CD4-positive, CD25-positive, alpha-beta regulatory T cell (primary cell): ENCODE data around the gene MICB. TPM values are rescaled to one million over a fixed set of nuclear protein-coding genes. Genes with fewer than 3 reads are reported as not detected.

Source experiments
- ATAC-seq, 2 donors: fragments of 150-1000 bp; cut with Tn5 transposase; one replicate each; pipeline ENCODE4 v1.10.0; 2021; ENCODE audit warnings: low read depth in 2 of 2, moderate number of reproducible peaks in 2 of 2, moderate library complexity in 1 of 2
- DNase-seq, 3 donors: peaks; one replicate each; pipeline versions ENCODE4 v3.0.0 to v3.0.0-alpha.2; 2012 to 2022; ENCODE audit warnings: mixed read lengths in 1 of 3
- H3K27ac ChIP-seq: one replicate; pipeline ENCODE4 v1.7.0; 2013; ENCODE audit warnings: mild to moderate bottlenecking, low read length; ENCODE audit not compliant: insufficient read depth, poor library complexity, severe bottlenecking
- H3K27me3 ChIP-seq: one replicate; pipeline ENCODE4 v1.7.0; 2013; ENCODE audit warnings: low read length; ENCODE audit not compliant: control insufficient read depth, insufficient read depth
- H3K36me3 ChIP-seq: one replicate; pipeline ENCODE4 v1.7.0; 2013; ENCODE audit warnings: mild to moderate bottlenecking, low read length, moderate library complexity; ENCODE audit not compliant: control insufficient read depth, insufficient read depth
- H3K4me1 ChIP-seq: 2 replicates; pipeline ENCODE4 v1.7.0; 2013; ENCODE audit warnings: mild to moderate bottlenecking, low read length; ENCODE audit not compliant: insufficient read depth, control insufficient read depth, poor library complexity, severe bottlenecking
- H3K4me3 ChIP-seq: one replicate; pipeline ENCODE4 v1.7.0; 2013; ENCODE audit warnings: low read depth, mild to moderate bottlenecking, low read length, moderate library complexity
- H3K9me3 ChIP-seq, 2 experiments: 1 replicate in 1 of 2; 2 replicates in 1 of 2; pipeline ENCODE4 v1.7.0; 2013; ENCODE audit warnings: low read length in 2 of 2, mild to moderate bottlenecking in 1 of 2, moderate library complexity in 1 of 2; ENCODE audit not compliant: control insufficient read depth in 2 of 2
- H3K27ac Mint-ChIP-seq, 3 donors: one replicate each; pipeline ENCODE4 v1.8.0; 2020 to 2022; ENCODE audit warnings: mild to moderate bottlenecking in 3 of 3, mixed read lengths in 3 of 3, moderate library complexity in 2 of 3
- H3K27me3 Mint-ChIP-seq: one replicate; pipeline ENCODE4 v1.8.0; 2022; ENCODE audit warnings: mild to moderate bottlenecking, mixed read lengths
- H3K36me3 Mint-ChIP-seq: one replicate; pipeline ENCODE4 v1.8.0; 2020; ENCODE audit warnings: mixed read lengths
- H3K4me1 Mint-ChIP-seq, 4 donors: one replicate each; pipeline ENCODE4 v1.8.0; 2020 to 2022; ENCODE audit warnings: mixed read lengths in 4 of 4, mild to moderate bottlenecking in 1 of 4
- H3K4me3 Mint-ChIP-seq, 4 donors: one replicate each; pipeline ENCODE4 v1.8.0; 2020 to 2022; ENCODE audit warnings: mild to moderate bottlenecking in 4 of 4, mixed read lengths in 4 of 4, moderate library complexity in 3 of 4
- H3K9me3 Mint-ChIP-seq, 7 donors: one replicate each; pipeline ENCODE4 v1.8.0; 2020 to 2022; ENCODE audit warnings: mixed read lengths in 7 of 7, mild to moderate bottlenecking in 3 of 7, moderate library complexity in 2 of 7
- polyA plus RNA-seq, 4 donors: library from polyadenylated mRNA; unstranded; fragments of 300-500 nt; fragmentation: Illumina TruSeq; gene quantifications; one replicate each; pipeline ENCODE4 v1.2.3, GENCODE V29; 2021
- total RNA-seq: library from RNA; stranded (reverse); gene quantifications from one replicate; pipeline ENCODE4 v1.2.3, GENCODE V29; 2022

MICB gene
- total and polyA plus RNA-seq, 5 donors from 2014 or later, result 7.8 to 22.0 (median 12.4) TPM

DNA sequence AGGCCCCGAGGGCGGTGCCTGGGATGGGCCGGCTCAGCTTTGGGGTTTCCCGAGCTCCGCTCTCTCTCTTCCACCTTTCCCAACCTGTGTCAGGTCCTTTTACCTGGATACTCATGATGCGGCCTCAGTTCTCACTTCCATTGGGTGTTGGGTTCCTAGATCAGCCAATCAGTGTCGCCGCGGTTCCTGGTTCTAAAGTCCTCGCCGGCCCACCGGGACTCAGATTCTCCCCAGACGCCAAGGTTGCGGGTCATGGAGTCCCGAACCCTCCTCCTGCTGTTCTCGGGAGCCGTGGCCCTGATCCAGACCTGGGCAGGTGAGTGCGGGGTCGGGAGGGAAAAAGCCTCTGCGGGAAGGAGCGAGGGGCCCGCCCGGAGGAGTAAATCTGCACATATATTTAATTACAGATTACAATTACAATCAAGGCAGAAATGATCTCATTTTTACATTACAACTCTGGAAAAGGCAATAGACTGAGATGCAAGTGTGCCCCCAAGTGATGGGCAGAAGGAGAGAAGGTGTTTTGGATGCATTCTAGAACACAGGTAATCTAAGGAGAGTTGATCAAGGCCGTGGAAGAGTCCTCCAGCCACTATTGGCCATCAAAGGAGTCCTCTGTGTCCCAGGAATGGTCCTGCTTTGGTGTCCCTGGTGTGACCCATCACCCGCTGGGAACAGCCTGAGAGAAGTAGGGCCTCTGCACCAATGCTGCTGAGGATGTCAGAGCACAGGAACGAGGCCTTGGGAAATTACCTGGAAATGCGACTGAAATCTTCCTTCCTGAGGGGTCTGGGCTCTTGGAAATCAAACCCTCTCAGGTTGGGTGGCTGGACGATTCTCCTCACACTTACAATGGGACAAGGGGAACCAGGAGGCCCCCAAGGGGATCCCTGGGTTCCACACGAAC lies 34.7 kb upstream of the MICB start:
- no peaks in the 10 kb centered on the region for H3K27me3 ChIP-seq
- peak overlapping the region; percentile 98 to 100 (median 99) for H3K27ac Mint-ChIP-seq
- H3K36me3 ChIP-seq, result peaks cover 21% of the 10 kb centered on the region
- peaks cover 0 to 1% (median 0%) of the 10 kb centered on the region in 7 donors for H3K9me3 Mint-ChIP-seq
- H3K4me1 ChIP-seq, result peaks cover 61% of the 10 kb centered on the region
- H3K4me1 Mint-ChIP-seq, result peaks cover 17 to 63% (median 45%) of the 10 kb centered on the region in 4 donors
- H3K36me3 Mint-ChIP-seq, result peaks cover 24% of the 10 kb centered on the region
- peaks cover 4% of the 10 kb centered on the region for H3K27me3 Mint-ChIP-seq
- peak overlapping the region; percentile 94 for H3K27ac ChIP-seq
- DNase-seq, result peak; percentile 89 to 93 (median 92)
- ATAC-seq, result peak; percentile 93 to 95
- H3K9me3 ChIP-seq, result no peaks in the 10 kb centered on the region
- peak overlapping the region; percentile 99 for H3K4me3 ChIP-seq
- peak overlapping the region; percentile 100 for H3K4me3 Mint-ChIP-seq

DNA sequence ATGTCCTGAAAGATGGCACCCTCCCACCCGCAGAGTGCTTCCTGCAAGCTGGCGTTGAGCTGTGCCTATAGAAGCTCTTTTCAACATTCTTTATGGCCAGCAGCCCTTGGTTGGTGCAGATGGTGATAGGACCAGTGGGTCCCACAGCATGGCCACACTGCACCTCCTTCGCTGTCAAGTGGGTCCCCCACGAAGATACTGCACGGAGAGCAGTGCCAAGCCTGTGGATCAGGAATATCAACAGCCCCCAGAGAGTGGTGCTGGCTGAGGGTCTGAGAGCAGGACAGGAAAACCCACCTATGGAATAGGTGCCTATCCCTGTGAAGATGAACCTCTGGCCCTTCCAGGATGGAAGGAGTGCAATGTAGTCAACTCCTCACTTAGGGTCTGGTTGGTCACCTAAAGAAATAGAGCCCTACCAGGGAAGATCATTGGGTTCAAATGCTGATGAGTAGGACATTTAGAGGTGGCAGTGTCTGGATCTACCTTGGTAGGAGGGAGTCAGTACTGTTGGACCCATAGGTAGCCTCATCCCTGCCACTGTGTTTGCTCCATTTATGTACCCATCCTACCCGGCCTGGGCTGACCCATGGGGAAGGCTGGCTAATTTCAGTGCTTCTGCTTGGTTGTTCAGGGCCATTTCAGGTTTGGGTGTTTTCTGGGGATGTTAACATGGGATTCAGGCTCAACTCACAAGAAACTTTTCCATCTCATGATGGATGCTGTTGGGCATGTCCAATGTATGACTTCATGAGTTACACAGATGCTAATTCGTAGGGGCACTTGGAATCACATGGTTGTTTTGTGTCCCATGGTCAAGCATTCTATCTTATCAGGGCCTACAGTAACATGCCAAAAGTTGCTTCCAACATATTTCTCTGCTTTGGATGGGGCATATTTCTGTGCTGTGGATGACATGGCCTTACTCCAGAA lies 33.4 kb upstream of the MICB start:
- H3K4me3 ChIP-seq, result peak overlapping the region; percentile 99
- Mint-ChIP-seq H3K9me3 (peaks cover 0 to 1% (median 0%) of the 10 kb centered on the region in 7 donors), H3K4me1 (peaks cover 23 to 76% (median 54%) of the 10 kb centered on the region in 4 donors), H3K36me3 (peaks cover 24% of the 10 kb centered on the region), H3K27me3 (no peaks in the 10 kb centered on the region), H3K4me3 (peak overlapping the region; percentile 100), H3K27ac (peak overlapping the region; percentile 98 to 100 (median 99))
- H3K27me3 ChIP-seq, result no peaks in the 10 kb centered on the region
- DNase-seq (no peak), ATAC-seq (no peak)
- no peaks in the 10 kb centered on the region for H3K9me3 ChIP-seq
- peaks cover 74% of the 10 kb centered on the region for H3K4me1 ChIP-seq
- H3K27ac ChIP-seq, result peak overlapping the region; percentile 94
- H3K36me3 ChIP-seq, result peaks cover 21% of the 10 kb centered on the region

DNA sequence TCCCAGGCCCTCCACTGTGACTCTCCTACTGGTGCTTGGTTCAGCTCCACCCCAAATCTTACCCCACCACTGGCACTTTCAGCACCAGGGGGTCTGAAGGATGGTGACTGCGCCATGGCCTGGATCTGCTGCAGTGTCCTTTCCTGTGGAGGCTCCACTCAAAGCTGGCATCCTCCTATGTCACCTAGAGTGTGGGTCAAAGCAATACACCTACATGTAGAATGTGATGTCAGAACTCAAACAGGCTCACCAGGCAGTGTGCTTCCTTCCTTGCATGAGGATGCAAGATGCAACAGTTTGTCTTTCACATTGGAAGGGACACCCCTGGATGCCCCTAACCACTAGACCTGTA lies 32.8 kb upstream of the MICB start:
- H3K27ac ChIP-seq, result peak overlapping the region; percentile 94
- peak overlapping the region; percentile 99 for H3K4me3 ChIP-seq
- ATAC-seq, result no peak
- DNase-seq, result no peak
- Mint-ChIP-seq H3K27me3 (no peaks in the 10 kb centered on the region), H3K4me3 (peak overlapping the region; percentile 100), H3K9me3 (peaks cover 0 to 1% (median 0%) of the 10 kb centered on the region in 7 donors), H3K36me3 (peaks cover 24% of the 10 kb centered on the region), H3K4me1 (peaks cover 24 to 83% (median 60%) of the 10 kb centered on the region in 4 donors), H3K27ac (peak overlapping the region in 2 of 3 donors; percentile 98 to 100)
- peaks cover 80% of the 10 kb centered on the region for H3K4me1 ChIP-seq
- peaks cover 21% of the 10 kb centered on the region for H3K36me3 ChIP-seq
- no peaks in the 10 kb centered on the region for H3K9me3 ChIP-seq
- H3K27me3 ChIP-seq, result no peaks in the 10 kb centered on the region

DNA sequence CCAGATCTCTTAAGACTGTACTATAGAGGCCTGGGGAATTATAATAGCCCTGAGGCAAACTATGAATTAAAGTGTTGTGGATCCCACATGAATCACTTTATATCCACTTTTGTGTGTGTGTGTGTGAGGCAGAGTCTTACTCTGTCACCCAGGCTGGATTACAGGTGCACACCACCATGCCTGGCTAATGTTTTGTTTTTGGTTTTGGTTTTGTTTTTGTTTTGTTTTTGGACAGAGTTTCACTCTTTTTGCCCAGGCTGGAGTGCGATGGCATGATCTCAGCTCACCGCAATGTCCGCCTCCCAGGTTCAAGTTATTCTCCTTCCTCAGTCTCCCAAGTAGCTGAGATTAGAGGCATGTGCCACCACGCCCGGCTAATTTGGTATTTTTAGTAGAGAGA lies 32.2 kb upstream of the MICB start:
- H3K27me3 ChIP-seq, result no peaks in the 10 kb centered on the region
- H3K4me3 ChIP-seq, result peak overlapping the region; percentile 99
- H3K4me1 Mint-ChIP-seq, result peaks cover 24 to 88% (median 66%) of the 10 kb centered on the region in 4 donors
- H3K4me1 ChIP-seq, result peaks cover 85% of the 10 kb centered on the region
- ATAC-seq (no peak), DNase-seq (no peak)
- H3K36me3 Mint-ChIP-seq, result peaks cover 24% of the 10 kb centered on the region
- peaks cover 0 to 1% (median 0%) of the 10 kb centered on the region in 7 donors for H3K9me3 Mint-ChIP-seq
- no peaks in the 10 kb centered on the region for H3K27me3 Mint-ChIP-seq
- peak overlapping the region; percentile 94 for H3K27ac ChIP-seq
- H3K9me3 ChIP-seq, result no peaks in the 10 kb centered on the region
- H3K4me3 Mint-ChIP-seq, result peak overlapping the region; percentile 100
- H3K27ac Mint-ChIP-seq, result peak overlapping the region; percentile 87 to 100 (median 98)
- H3K36me3 ChIP-seq, result peaks cover 21% of the 10 kb centered on the region

GRCh38 chr6:31466466-31466865 lies 31.5 kb upstream of the MICB start:
- H3K9me3 Mint-ChIP-seq, result peaks cover 0 to 1% (median 0%) of the 10 kb centered on the region in 7 donors
- H3K27me3 ChIP-seq, result no peaks in the 10 kb centered on the region
- H3K4me1 Mint-ChIP-seq, result peaks cover 24 to 92% (median 71%) of the 10 kb centered on the region in 4 donors
- peak overlapping the region; percentile 87 to 100 (median 98) for H3K27ac Mint-ChIP-seq
- H3K27ac ChIP-seq, result peak overlapping the region; percentile 94
- H3K4me3 Mint-ChIP-seq, result peak overlapping the region; percentile 100
- H3K36me3 ChIP-seq, result peaks cover 24% of the 10 kb centered on the region
- ATAC-seq (no peak), DNase-seq (no peak)
- peaks cover 32% of the 10 kb centered on the region for H3K36me3 Mint-ChIP-seq
- H3K27me3 Mint-ChIP-seq, result no peaks in the 10 kb centered on the region
- peaks cover 92% of the 10 kb centered on the region for H3K4me1 ChIP-seq
- H3K4me3 ChIP-seq, result peak overlapping the region; percentile 99
- H3K9me3 ChIP-seq, result no peaks in the 10 kb centered on the region

DNA sequence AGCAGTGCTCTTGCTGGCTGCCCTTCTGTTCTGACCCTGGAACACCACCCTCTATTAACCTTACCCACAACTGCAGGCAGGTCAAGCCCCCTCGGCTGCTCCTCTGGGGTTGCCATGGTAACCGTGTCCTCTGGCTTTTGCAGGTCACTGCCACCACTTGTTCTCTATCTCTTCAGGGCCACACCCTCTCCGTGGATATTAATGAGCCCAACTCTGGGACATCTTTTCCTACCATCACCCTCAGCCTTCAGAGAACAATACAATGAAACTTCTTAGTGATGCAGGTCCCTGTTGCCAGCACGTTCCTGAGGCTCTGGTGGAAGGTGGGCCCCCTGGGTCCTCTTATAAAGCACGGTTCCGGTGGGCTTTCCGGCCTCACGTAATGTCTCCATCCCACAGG lies 30.8 kb upstream of the MICB start:
- DNase-seq, result no peak
- ATAC-seq, result no peak
- Histone ChIP-seq H3K4me1 (peaks cover 92% of the 10 kb centered on the region), H3K27me3 (no peaks in the 10 kb centered on the region), H3K27ac (peak overlapping the region; percentile 41), H3K36me3 (peaks cover 26% of the 10 kb centered on the region), H3K4me3 (peak overlapping the region; percentile 99), H3K9me3 (no peaks in the 10 kb centered on the region)
- Mint-ChIP-seq H3K9me3 (peaks cover 0 to 1% (median 0%) of the 10 kb centered on the region in 7 donors), H3K4me3 (peak overlapping the region; percentile 93 to 100 (median 100)), H3K4me1 (peaks cover 25 to 92% (median 73%) of the 10 kb centered on the region in 4 donors), H3K36me3 (peaks cover 34% of the 10 kb centered on the region), H3K27me3 (no peaks in the 10 kb centered on the region), H3K27ac (peak overlapping the region; percentile 67 to 100 (median 98))

- Mint-ChIP-seq H3K9me3 (no peaks in the 10 kb centered on the region), H3K27ac (peak overlapping the region; percentile 38 to 98 (median 60)), H3K4me3 (peak overlapping the region in 3 of 4 donors; percentile 41 to 100 (median 60)), H3K36me3 (peaks cover 34% of the 10 kb centered on the region), H3K27me3 (no peaks in the 10 kb centered on the region), H3K4me1 (peaks cover 33 to 94% (median 75%) of the 10 kb centered on the region in 4 donors)
- H3K36me3 ChIP-seq, result peaks cover 26% of the 10 kb centered on the region
- H3K27ac ChIP-seq, result no peak overlapping the region
- no peaks in the 10 kb centered on the region for H3K27me3 ChIP-seq
- DNase-seq (no peak), ATAC-seq (no peak)
- peak overlapping the region; percentile 18 for H3K4me3 ChIP-seq
- H3K9me3 ChIP-seq, result no peaks in the 10 kb centered on the region
- H3K4me1 ChIP-seq, result peaks cover 98% of the 10 kb centered on the region
Measured at GRCh38 chr6:31468311-31468710, 29.6 kb upstream of the MICB start.
